Esophagus muscularis mucosa (tissue), 4 donors: ENCODE measurements around the gene CTIF. TPM values are rescaled to one million over a fixed set of nuclear protein-coding genes. Genes with fewer than 3 reads are reported as not detected.

Experiments used
- DNase-seq: peaks from one replicate; pipeline ENCODE4 v3.0.0-alpha.2; 2017; ENCODE audit errors: extremely low spot score
- H3K27ac ChIP-seq, 4 donors: fragments of 200-600 bp; sonication (generic); replicated peaks in 1 of 4; 1 replicate in 3 of 4; 2 replicates in 1 of 4; pipeline ENCODE4 v1.5.1; 2016 to 2019; ENCODE audit warnings: mild to moderate bottlenecking in 1 of 4
- H3K27me3 ChIP-seq, 4 donors: fragments of 200-600 bp; sonication (generic); one replicate each; pipeline versions ENCODE4 v1.5.1 to v1.6.0; 2016 to 2019
- H3K36me3 ChIP-seq, 4 donors: fragments of 200-600 bp; sonication (generic); one replicate each; pipeline ENCODE4 v1.5.1; 2016 to 2019
- H3K4me1 ChIP-seq, 4 donors: fragments of 200-600 bp; sonication (generic); one replicate each; pipeline ENCODE4 v1.5.1; 2016 to 2019
- H3K4me3 ChIP-seq, 4 donors: fragments of 200-600 bp; sonication (generic); 1 replicate in 2 of 4; 2 replicates in 2 of 4; pipeline ENCODE4 v1.5.1; 2016 to 2019; ENCODE audit warnings: mild to moderate bottlenecking in 4 of 4, moderate library complexity in 1 of 4
- H3K9me3 ChIP-seq, 4 donors: fragments of 200-600 bp; sonication (generic); 1 replicate in 3 of 4; 2 replicates in 1 of 4; pipeline ENCODE4 v1.5.1; 2016 to 2019
- CTCF ChIP-seq, 3 experiments: fragments of 200-600 bp in 2 of 3; fragments of 450-650 bp in 1 of 3; sonication (generic) in 2 of 3; IDR thresholded peaks; one replicate each; pipeline ENCODE4 v1.5.1; 2017 to 2019; ENCODE audit warnings: antibody characterized with exemption in 3 of 3, mild to moderate bottlenecking in 2 of 3, moderate library complexity in 1 of 3
- EP300 ChIP-seq: sonication (generic); formaldehyde crosslinking; IDR thresholded peaks from one replicate; pipeline ENCODE4 v1.6.1; 2017; ENCODE audit warnings: antibody characterized with exemption
- POLR2A ChIP-seq: fragments of 450-650 bp; IDR thresholded peaks from one replicate; pipeline ENCODE4 v1.6.1; 2017; ENCODE audit warnings: antibody characterized with exemption, moderate library complexity, mild to moderate bottlenecking, low read depth
- POLR2AphosphoS5 ChIP-seq, 2 donors: sonication (generic); formaldehyde crosslinking; IDR thresholded peaks; one replicate each; pipeline ENCODE4 v1.6.1; 2017; ENCODE audit warnings: antibody characterized with exemption in 2 of 2
- WGBS: methylation state at CpG from one replicate; pipeline ENCODE4 v1.1.5; 2018; 5-methylcytosine and 5-hydroxymethylcytosine counted together
- intact Hi-C: fragments of 100-400 bp; cut with DNase I; formaldehyde crosslinking; loops from one replicate; pipeline ENCODE4 v1.15.1; 2023
- total RNA-seq, 4 donors: library from RNA; depleted of rRNA; stranded (reverse); fragments of >200 nt; gene quantifications; one replicate each; pipeline versions ENCODE4 v1.1.0 to v1.2.1, GENCODE V29; 2016

CTIF gene
- total RNA-seq, 4 donors from 2014 or later = 63.1 to 137 (median 87.7) TPM

GRCh38 chr18:48762836-48763718, 224.2 kb downstream of the CTIF start:
- no peak for DNase-seq
- H3K27ac ChIP-seq = peak overlapping the region; percentile 69 to 77 (median 74)
- intact Hi-C loops = loop anchor here (10.0 kb wide), 1 partner anchor 78 kb away; no protein-coding TSS in a partner anchor
- TF ChIP-seq EP300 = no peak
- TF ChIP-seq POLR2A = no peak
- no peak for TF ChIP-seq POLR2AphosphoS5 (IDR thresholded peaks at IDR 0.05)
- no peak for TF ChIP-seq CTCF (IDR thresholded peaks at IDR 0.05)
- H3K9me3 ChIP-seq = no peaks in the 10 kb centered on the region
- 82% methylated on average over 16 of the region's 21 CpGs for WGBS
- peaks cover 8 to 61% (median 37%) of the 10 kb centered on the region in 4 donors for H3K36me3 ChIP-seq
- H3K4me3 ChIP-seq = no peak overlapping the region
- peaks cover 52 to 74% (median 67%) of the 10 kb centered on the region in 4 donors for H3K4me1 ChIP-seq
- H3K27me3 ChIP-seq = no peaks in the 10 kb centered on the region

GRCh38 chr18:48763719-48764100, 224.9 kb downstream of the CTIF start:
- Histone ChIP-seq H3K27me3 (no peaks in the 10 kb centered on the region), H3K36me3 (peaks cover 4 to 61% (median 31%) of the 10 kb centered on the region in 4 donors), H3K27ac (peak overlapping the region; percentile 69 to 77 (median 74)), H3K4me1 (peaks cover 58 to 81% (median 74%) of the 10 kb centered on the region in 4 donors), H3K4me3 (no peak overlapping the region), H3K9me3 (no peaks in the 10 kb centered on the region)
- intact Hi-C loops = loop anchor here (10.0 kb wide), 1 partner anchor 79 kb away; no protein-coding TSS in a partner anchor
- DNase-seq = no peak
- 58% methylated on average over 6 of the region's 6 CpGs for WGBS
- TF ChIP-seq POLR2AphosphoS5 (IDR thresholded peaks at IDR 0.05) = no peak
- no peak for TF ChIP-seq CTCF (IDR thresholded peaks at IDR 0.05)
- no peak for TF ChIP-seq POLR2A
- TF ChIP-seq EP300 = no peak

- H3K4me1 ChIP-seq = peaks cover 66 to 94% (median 86%) of the 10 kb centered on the region in 4 donors
- TF ChIP-seq EP300 = no peak
- no peak for TF ChIP-seq POLR2A
- no peak for TF ChIP-seq POLR2AphosphoS5 (IDR thresholded peaks at IDR 0.05)
- 82% methylated on average over 6 of the region's 6 CpGs for WGBS
Observed at GRCh38 chr18:48765053-48765452, 226.2 kb downstream of the CTIF start.

GRCh38 chr18:48766026-48766425, 227.2 kb downstream of the CTIF start:
- Histone ChIP-seq H3K27ac (peak overlapping the region; percentile 77 to 86 (median 84)), H3K4me3 (no peak overlapping the region), H3K36me3 (peaks cover 0 to 47% (median 26%) of the 10 kb centered on the region in 4 donors), H3K9me3 (no peaks in the 10 kb centered on the region), H3K4me1 (peaks cover 76 to 94% (median 89%) of the 10 kb centered on the region in 4 donors), H3K27me3 (no peaks in the 10 kb centered on the region)
- intact Hi-C loops = loop anchor here (10.0 kb wide), 1 partner anchor 81 kb away; no protein-coding TSS in a partner anchor
- WGBS = 69% methylated on average over 4 of the region's 4 CpGs
- no peak for TF ChIP-seq CTCF (IDR thresholded peaks at IDR 0.05)
- TF ChIP-seq EP300 = no peak
- no peak for TF ChIP-seq POLR2A
- TF ChIP-seq POLR2AphosphoS5 (IDR thresholded peaks at IDR 0.05) = no peak
- DNase-seq = no peak

More at GRCh38 chr18:48765053-48765452, 226.2 kb downstream of the CTIF start:
- Histone ChIP-seq H3K27ac (peak overlapping the region in 3 of 4 donors; percentile 69 to 77 (median 71)), H3K9me3 (no peaks in the 10 kb centered on the region), H3K4me3 (no peak overlapping the region), H3K27me3 (no peaks in the 10 kb centered on the region), H3K36me3 (peaks cover 0 to 49% (median 21%) of the 10 kb centered on the region in 4 donors)
- DNase-seq = no peak
- intact Hi-C loops = loop anchor here (10.0 kb wide), 1 partner anchor 80 kb away; no protein-coding TSS in a partner anchor

- Histone ChIP-seq H3K9me3 (no peaks in the 10 kb centered on the region), H3K4me3 (no peak overlapping the region), H3K27ac (peak overlapping the region; percentile 77 to 86 (median 84)), H3K27me3 (no peaks in the 10 kb centered on the region), H3K4me1 (peaks cover 76 to 94% (median 91%) of the 10 kb centered on the region in 4 donors), H3K36me3 (peaks cover 0 to 45% (median 23%) of the 10 kb centered on the region in 4 donors)
- WGBS = 96% methylated on average over 3 of the region's 10 CpGs
- intact Hi-C loops = loop anchor here (10.0 kb wide), 1 partner anchor 82 kb away; no protein-coding TSS in a partner anchor
- TF ChIP-seq POLR2AphosphoS5 (IDR thresholded peaks at IDR 0.05) = no peak
- no peak for TF ChIP-seq EP300
- no peak for TF ChIP-seq POLR2A
- no peak for DNase-seq
Observed at GRCh38 chr18:48766487-48766886, 227.7 kb downstream of the CTIF start.
